22Rv1 (cell line): Measurements from ENCODE around the gene SLC9A9.

Source experiments
- ZFX ChIP-seq: fragments of 450-650 bp; IDR thresholded peaks from 2 replicates; pipeline ENCODE4 v1.6.1; 2017; ENCODE audit warnings: antibody characterized with exemption, borderline replicate concordance
- TF ChIP-seq, protein P1 (sequence below): fragments of 450-650 bp; IDR thresholded peaks from 2 replicates; pipeline ENCODE4 v1.5.1; 2017; ENCODE audit warnings: mild to moderate bottlenecking

DNA sequence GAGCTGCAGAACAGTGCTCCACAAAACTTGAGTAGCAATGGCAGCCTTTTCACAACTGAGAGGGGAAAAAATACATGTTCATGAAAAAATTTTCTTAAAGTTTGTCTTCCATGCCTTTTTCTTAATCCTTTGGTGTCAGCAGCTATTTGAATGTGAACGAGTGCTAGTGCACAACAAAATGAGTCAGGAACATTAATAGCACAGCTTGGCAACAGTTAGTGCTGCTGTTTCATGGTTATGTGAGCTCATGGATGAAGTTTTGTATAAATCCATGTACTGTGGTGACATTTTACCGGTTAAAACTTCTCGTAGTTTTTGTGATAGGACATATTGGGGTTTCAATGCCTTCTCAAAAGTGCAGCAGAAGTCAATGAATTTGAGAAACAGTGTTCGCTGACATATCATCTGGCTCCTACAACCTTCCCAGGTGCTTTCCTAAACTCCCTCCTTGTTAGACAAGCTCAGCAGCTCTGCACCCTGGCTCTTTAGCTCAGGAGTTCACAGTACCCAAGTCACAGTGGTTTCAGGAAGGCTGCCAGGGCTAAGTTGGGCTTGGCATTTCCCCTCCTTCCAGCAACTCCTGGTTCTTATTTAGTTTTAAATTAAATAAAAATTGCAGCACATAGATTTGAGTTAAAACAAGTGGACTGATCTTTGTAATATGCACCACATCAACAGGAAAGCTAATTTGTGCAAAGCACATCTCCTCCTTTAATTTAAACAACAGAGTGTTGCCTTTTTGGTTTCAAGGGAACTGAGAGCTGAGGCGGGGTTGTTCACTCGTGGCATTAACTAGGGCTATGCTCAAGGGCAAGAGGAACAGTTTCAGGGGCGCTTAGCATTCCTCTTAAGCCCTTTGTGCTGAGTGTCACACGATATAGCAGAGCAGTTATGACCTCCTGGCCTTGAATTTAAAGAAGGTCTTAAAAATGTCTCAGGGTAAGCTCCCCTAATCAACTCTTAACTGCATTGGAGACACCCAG is 365.9 kb downstream of the SLC9A9 start:
- TF ChIP-seq, protein P1, sequence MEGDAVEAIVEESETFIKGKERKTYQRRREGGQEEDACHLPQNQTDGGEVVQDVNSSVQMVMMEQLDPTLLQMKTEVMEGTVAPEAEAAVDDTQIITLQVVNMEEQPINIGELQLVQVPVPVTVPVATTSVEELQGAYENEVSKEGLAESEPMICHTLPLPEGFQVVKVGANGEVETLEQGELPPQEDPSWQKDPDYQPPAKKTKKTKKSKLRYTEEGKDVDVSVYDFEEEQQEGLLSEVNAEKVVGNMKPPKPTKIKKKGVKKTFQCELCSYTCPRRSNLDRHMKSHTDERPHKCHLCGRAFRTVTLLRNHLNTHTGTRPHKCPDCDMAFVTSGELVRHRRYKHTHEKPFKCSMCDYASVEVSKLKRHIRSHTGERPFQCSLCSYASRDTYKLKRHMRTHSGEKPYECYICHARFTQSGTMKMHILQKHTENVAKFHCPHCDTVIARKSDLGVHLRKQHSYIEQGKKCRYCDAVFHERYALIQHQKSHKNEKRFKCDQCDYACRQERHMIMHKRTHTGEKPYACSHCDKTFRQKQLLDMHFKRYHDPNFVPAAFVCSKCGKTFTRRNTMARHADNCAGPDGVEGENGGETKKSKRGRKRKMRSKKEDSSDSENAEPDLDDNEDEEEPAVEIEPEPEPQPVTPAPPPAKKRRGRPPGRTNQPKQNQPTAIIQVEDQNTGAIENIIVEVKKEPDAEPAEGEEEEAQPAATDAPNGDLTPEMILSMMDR, result no peak
- TF ChIP-seq ZFX, result no peak
